ENCODE data around the gene CYSRT1. TPM values are rescaled to one million over a fixed set of nuclear protein-coding genes. Genes with fewer than 3 reads are reported as not detected.

CYSRT1 gene
- total and polyA plus RNA-seq, 2 donors (not counting 3 experiments of a cell fraction or from before 2014, with no cell fraction given), result 0.44 to 1.1 TPM

GRCh38 chr9:137256362-137256761 lies 31.4 kb downstream of the CYSRT1 start:
- no peaks in the 10 kb centered on the region for H4K20me1 ChIP-seq (replicated peaks; ENCODE audit: control insufficient read depth, extremely low read depth, insufficient read depth, low read length)
- H3K9ac ChIP-seq (replicated peaks; ENCODE audit: extremely low read depth, insufficient read depth, low read length), result no peak overlapping the region
- no peaks in the 10 kb centered on the region for H3K27me3 ChIP-seq (ENCODE audit: control insufficient read depth in 2 of 2, insufficient read depth in 2 of 2, low read length in 2 of 2)
- dilution Hi-C loops (cut with MboI; ENCODE audit: extremely low pct_ligation_motif_present, low sequenced_read_pairs), result no loop called here
- FAIRE-seq (no peak), DNase-seq (ENCODE audit: low read depth, low spot score) (no peak)
- BruUV-seq (replicated peaks), result no TSS peak
- CTCF ChIA-PET, result interaction anchor here (0.9 to 4.4 kb wide), 3 partner anchors 19 to 167 kb away, joined by 3 to 31 read pairs (median 4); partner anchors contain the start of genes EXD3, NOXA1 and TOR4A
- peaks cover 18% of the 10 kb centered on the region for H3K79me2 ChIP-seq (ENCODE audit: control insufficient read depth, insufficient read depth, low read length)
- intact Hi-C loops (cut with micrococcal nuclease), result no loop called here
- H3K9me1 ChIP-seq (replicated peaks; ENCODE audit: control insufficient read depth, extremely low read depth, insufficient read depth, low read length), result no peaks in the 10 kb centered on the region
- H3K36me3 ChIP-seq (ENCODE audit: control insufficient read depth in 2 of 2, extremely low read depth in 1 of 2, insufficient read depth in 2 of 2, low read length in 2 of 2), result peaks cover 2 to 5% of the 10 kb centered on the region in 2 experiments
- TF ChIP-seq MYC (IDR thresholded peaks at IDR 0.05; ENCODE audit: low read depth, low read length), result no peak
- no peak for TF ChIP-seq EZH2 (IDR thresholded peaks at IDR 0.05; ENCODE audit: borderline replicate concordance, low read depth, low read length, severe bottlenecking)
- no peak for TF ChIP-seq POLR2AphosphoS5 (IDR thresholded peaks at IDR 0.05; ENCODE audit: insufficient read depth, low read depth, low read length)
- TF ChIP-seq CTCF (IDR thresholded peaks at IDR 0.05; ENCODE audit: extremely low read depth in 1 of 2, insufficient read depth in 1 of 2, low read depth in 1 of 2, low read length in 2 of 2), result no peak
- TF ChIP-seq GATA2 (IDR thresholded peaks at IDR 0.05; ENCODE audit: insufficient read depth, insufficient read length, low read depth, low read length), result no peak
- TF ChIP-seq FOS (IDR thresholded peaks at IDR 0.05; ENCODE audit: borderline replicate concordance, insufficient read depth, low read length), result no peak
- TF ChIP-seq POLR2A (IDR thresholded peaks at IDR 0.05; ENCODE audit: low read depth, low read length), result no peak
- TF ChIP-seq JUN (IDR thresholded peaks at IDR 0.05; ENCODE audit: borderline replicate concordance, insufficient read depth, insufficient read length, low read depth), result no peak
- no peak for TF ChIP-seq MAX (IDR thresholded peaks at IDR 0.05; ENCODE audit: insufficient read depth, insufficient read length)
- H3K4me1 ChIP-seq (ENCODE audit: control insufficient read depth, extremely low read depth, insufficient read depth, low read length), result peaks cover 14% of the 10 kb centered on the region
- H2AFZ ChIP-seq (ENCODE audit: low read depth, low read length), result no peak overlapping the region
- no peak overlapping the region for H3K27ac ChIP-seq (ENCODE audit: insufficient read depth, low read depth, low read length)
- POLR2A ChIA-PET, result interaction anchor here (1.0 to 1.8 kb wide), 2 partner anchors 14 to 16 kb away, joined by 3 to 14 read pairs; partner anchors contain the start of gene TUBB4B
- H3K4me2 ChIP-seq (ENCODE audit: insufficient read depth, low read length), result peak overlapping the region; percentile 71
- peak overlapping the region in 2 of 3 experiments; percentile 41 to 94 for H3K4me3 ChIP-seq (replicated peaks in 1 of 3; ENCODE audit: insufficient read depth in 1 of 3, low read depth in 1 of 3, low read length in 3 of 3)
- no peaks in the 10 kb centered on the region for H3K9me3 ChIP-seq (replicated peaks; ENCODE audit: control insufficient read depth, insufficient read depth, low read length)
